Endothelial cell of umbilical vein (primary cell): ENCODE data around the gene TEAD2. TPM values are rescaled to one million over a fixed set of nuclear protein-coding genes. Genes with fewer than 3 reads are reported as not detected.

Experiments used
- BruUV-seq: library from RNA; stranded (reverse); fragments of 400-500 nt; replicated peaks from 2 replicates; lab custom pipeline; 2021; lab: Mats Ljungman, UMichigan
- CTCF ChIA-PET: fragments of 300-600, 350-600 bp; sonication (Branson Sonifier 250); formaldehyde crosslinking; loops from one replicate; lab custom pipeline; 2021; ENCODE audit warnings: antibody characterized with exemption, inconsistent platforms; lab: Charles Lee
- POLR2A ChIA-PET: fragments of 300-600, 350-600 bp; sonication (Branson Sonifier 250); formaldehyde crosslinking; loops from one replicate; lab custom pipeline; 2021; ENCODE audit warnings: antibody characterized with exemption, inconsistent platforms; lab: Charles Lee
- DNase-seq: peaks from one replicate; pipeline ENCODE4 v3.0.0-alpha.2; 2011; ENCODE audit warnings: low read depth, low spot score
- FAIRE-seq: peaks from 2 replicates; lab custom pipeline; 2011; peaks lifted over from hg19 to GRCh38; lab: Jason Lieb, UNC
- H2AFZ ChIP-seq: 2 replicates; pipeline ENCODE4 v1.6.0; 2012; ENCODE audit warnings: low read depth, low read length, control low read depth, inconsistent platforms
- H3K27ac ChIP-seq: 2 replicates; pipeline ENCODE4 v1.5.1; 2011; ENCODE audit warnings: low read depth, mild to moderate bottlenecking, control low read depth, low read length, moderate library complexity; ENCODE audit not compliant: insufficient read depth
- H3K27me3 ChIP-seq, 2 experiments: 2 replicates each; pipeline versions ENCODE4 v1.6.0 to v1.6.1; 2011; ENCODE audit warnings: low read length in 2 of 2, mixed read lengths in 1 of 2; ENCODE audit not compliant: control insufficient read depth in 2 of 2, insufficient read depth in 2 of 2
- H3K36me3 ChIP-seq, 2 experiments: 2 replicates in 1 of 2; 3 replicates in 1 of 2; pipeline ENCODE4 v1.5.1; 2011; ENCODE audit warnings: low read length in 2 of 2, mild to moderate bottlenecking in 1 of 2, moderate library complexity in 1 of 2; ENCODE audit not compliant: control insufficient read depth in 2 of 2, insufficient read depth in 2 of 2; ENCODE audit errors: extremely low read depth in 1 of 2
- H3K4me1 ChIP-seq: 3 replicates; pipeline ENCODE4 v1.5.1; 2011; ENCODE audit warnings: mild to moderate bottlenecking, low read length; ENCODE audit not compliant: control insufficient read depth, insufficient read depth; ENCODE audit errors: extremely low read depth
- H3K4me2 ChIP-seq: 2 replicates; pipeline ENCODE4 v1.6.1; 2011; ENCODE audit warnings: low read length, control low read depth, mixed read lengths; ENCODE audit not compliant: insufficient read depth
- H3K4me3 ChIP-seq, 3 experiments: fragments of 200-600 bp in 1 of 3; sonication (generic), shearing (Covaris generic) in 1 of 3; replicated peaks in 1 of 3; 2 replicates each; pipeline ENCODE4 v1.5.1; 2011 to 2016; ENCODE audit warnings: control low read depth in 3 of 3, low read length in 3 of 3, mild to moderate bottlenecking in 2 of 3, inconsistent platforms in 1 of 3, low read depth in 1 of 3, moderate library complexity in 1 of 3; ENCODE audit not compliant: insufficient read depth in 1 of 3
- H3K79me2 ChIP-seq: 2 replicates; pipeline ENCODE4 v1.6.0; 2012; ENCODE audit warnings: low read length, inconsistent platforms; ENCODE audit not compliant: control insufficient read depth, insufficient read depth
- H3K9ac ChIP-seq: replicated peaks from 2 replicates; pipeline ENCODE3; 2011; ENCODE audit warnings: low read length, control low read depth; ENCODE audit not compliant: insufficient read depth; ENCODE audit errors: extremely low read depth
- H3K9me1 ChIP-seq: replicated peaks from 3 replicates; pipeline ENCODE4 v1.6.0; 2011; ENCODE audit warnings: mild to moderate bottlenecking, low read length; ENCODE audit not compliant: control insufficient read depth, insufficient read depth; ENCODE audit errors: extremely low read depth
- H3K9me3 ChIP-seq: replicated peaks from 2 replicates; pipeline ENCODE4 v1.5.1; 2012; ENCODE audit warnings: low read length, inconsistent platforms; ENCODE audit not compliant: control insufficient read depth, insufficient read depth
- H4K20me1 ChIP-seq: replicated peaks from 2 replicates; pipeline ENCODE3; 2011; ENCODE audit warnings: mild to moderate bottlenecking, low read length; ENCODE audit not compliant: control insufficient read depth, insufficient read depth; ENCODE audit errors: extremely low read depth
- EZH2 ChIP-seq: IDR thresholded peaks from 2 replicates; pipeline ENCODE4 v1.6.1; 2012; ENCODE audit warnings: borderline replicate concordance, low read depth, mild to moderate bottlenecking, moderate library complexity, low read length, inconsistent platforms; ENCODE audit not compliant: severe bottlenecking
- FOS ChIP-seq: IDR thresholded peaks from 2 replicates; pipeline ENCODE4 v1.6.1; 2011; ENCODE audit warnings: mild to moderate bottlenecking, low read length, moderate library complexity, borderline replicate concordance; ENCODE audit not compliant: insufficient read depth
- GATA2 ChIP-seq: IDR thresholded peaks from 2 replicates; pipeline ENCODE4 v1.7.0; 2011; ENCODE audit warnings: low read depth, mild to moderate bottlenecking, moderate library complexity, mixed read lengths, low read length; ENCODE audit not compliant: insufficient read length, insufficient read depth
- JUN ChIP-seq: IDR thresholded peaks from 2 replicates; pipeline ENCODE4 v1.6.1; 2011; ENCODE audit warnings: borderline replicate concordance, low read depth; ENCODE audit not compliant: insufficient read length, insufficient read depth
- MYC ChIP-seq: IDR thresholded peaks from one replicate; pipeline ENCODE4 v1.6.1; 2011; ENCODE audit warnings: mild to moderate bottlenecking, low read depth, low read length
- POLR2A ChIP-seq: IDR thresholded peaks from 2 replicates; pipeline ENCODE4 v1.6.1; 2012; ENCODE audit warnings: low read depth, mild to moderate bottlenecking, control low read depth, low read length
- POLR2AphosphoS5 ChIP-seq: IDR thresholded peaks from 2 replicates; pipeline ENCODE4 v1.6.1; 2012; ENCODE audit warnings: low read depth, mild to moderate bottlenecking, control low read depth, low read length, moderate library complexity; ENCODE audit not compliant: insufficient read depth
- dilution Hi-C: fragments of 300-500 bp; cut with MboI; formaldehyde crosslinking; loops from one replicate; pipeline ENCODE4 v1.15.0; 2019; ENCODE audit warnings: low sequenced_read_pairs; ENCODE audit not compliant: extremely low pct_ligation_motif_present
- intact Hi-C: fragments of 100-400 bp; cut with micrococcal nuclease; formaldehyde crosslinking; loops from one replicate; pipeline ENCODE4 v1.10.0; 2022
- polyA plus RNA-seq, 4 experiments: library from polyadenylated mRNA; depleted of rRNA in 3 of 4; stranded (reverse) in 3 of 4; unstranded in 1 of 4; fragments of >200 nt; gene quantifications; 2 replicates each; pipeline versions ENCODE4 v1.2.1 to v1.2.3, GENCODE V29; 2011 to 2012; ENCODE audit warnings: missing spikeins in 1 of 4
- total RNA-seq: library from RNA; stranded (reverse); gene quantifications from 2 replicates; pipeline ENCODE4 v1.2.3, GENCODE V29; 2021
- TF ChIP-seq, protein P1 (sequence below), 2 donors: IDR thresholded peaks; 1 replicate in 1 of 2; 2 replicates in 1 of 2; pipeline ENCODE4 v1.5.1; 2011; ENCODE audit warnings: low read length in 2 of 2, mild to moderate bottlenecking in 2 of 2, moderate library complexity in 2 of 2, control low read depth in 1 of 2, inconsistent platforms in 1 of 2, low read depth in 1 of 2; ENCODE audit not compliant: insufficient read depth in 1 of 2; ENCODE audit errors: extremely low read depth in 1 of 2
- TF ChIP-seq, protein P2 (sequence below): IDR thresholded peaks from 2 replicates; pipeline ENCODE4 v1.6.1; 2011; ENCODE audit not compliant: insufficient read depth, insufficient read length

Gene TEAD2
- total and polyA plus RNA-seq, 2 donors (not counting 3 experiments of a cell fraction or from before 2014, with no cell fraction given) = 60.9 to 89.4 TPM

DNA sequence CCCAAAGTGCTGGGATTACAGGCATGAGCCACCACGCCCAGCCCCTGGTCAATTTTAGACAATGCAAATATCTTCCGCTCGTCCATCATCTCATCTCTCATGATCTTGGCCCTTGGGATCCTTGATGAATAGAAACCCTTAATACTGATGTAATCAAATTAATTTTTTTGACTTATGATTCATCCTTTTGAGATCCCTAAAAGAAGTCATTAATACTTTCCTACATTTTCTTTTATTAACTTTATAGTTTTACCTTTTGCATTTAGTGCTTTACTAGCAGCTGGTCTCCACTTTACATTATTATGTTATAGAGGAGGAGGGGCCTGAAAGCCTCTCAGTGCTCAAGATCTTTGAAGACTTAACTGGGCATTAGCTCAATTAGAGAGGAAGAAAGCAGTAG is 18.2 kb upstream of the TEAD2 start:
- intact Hi-C loops (no loop called here), dilution Hi-C loops (no loop called here)
- Histone ChIP-seq H3K4me2 (no peak overlapping the region), H3K79me2 (no peaks in the 10 kb centered on the region), H3K27me3 (peaks cover 4 to 5% of the 10 kb centered on the region in 2 experiments), H2AFZ (no peak overlapping the region), H3K27ac (no peak overlapping the region), H3K4me1 (no peaks in the 10 kb centered on the region), H3K9ac (no peak overlapping the region), H3K9me3 (no peaks in the 10 kb centered on the region), H3K36me3 (no peaks in the 10 kb centered on the region), H4K20me1 (no peaks in the 10 kb centered on the region), H3K4me3 (no peak overlapping the region), H3K9me1 (no peaks in the 10 kb centered on the region)
- DNase-seq (no peak), FAIRE-seq (no peak)
- no peak for TF ChIP-seq POLR2A
- TF ChIP-seq FOS = no peak
- TF ChIP-seq, protein P1, sequence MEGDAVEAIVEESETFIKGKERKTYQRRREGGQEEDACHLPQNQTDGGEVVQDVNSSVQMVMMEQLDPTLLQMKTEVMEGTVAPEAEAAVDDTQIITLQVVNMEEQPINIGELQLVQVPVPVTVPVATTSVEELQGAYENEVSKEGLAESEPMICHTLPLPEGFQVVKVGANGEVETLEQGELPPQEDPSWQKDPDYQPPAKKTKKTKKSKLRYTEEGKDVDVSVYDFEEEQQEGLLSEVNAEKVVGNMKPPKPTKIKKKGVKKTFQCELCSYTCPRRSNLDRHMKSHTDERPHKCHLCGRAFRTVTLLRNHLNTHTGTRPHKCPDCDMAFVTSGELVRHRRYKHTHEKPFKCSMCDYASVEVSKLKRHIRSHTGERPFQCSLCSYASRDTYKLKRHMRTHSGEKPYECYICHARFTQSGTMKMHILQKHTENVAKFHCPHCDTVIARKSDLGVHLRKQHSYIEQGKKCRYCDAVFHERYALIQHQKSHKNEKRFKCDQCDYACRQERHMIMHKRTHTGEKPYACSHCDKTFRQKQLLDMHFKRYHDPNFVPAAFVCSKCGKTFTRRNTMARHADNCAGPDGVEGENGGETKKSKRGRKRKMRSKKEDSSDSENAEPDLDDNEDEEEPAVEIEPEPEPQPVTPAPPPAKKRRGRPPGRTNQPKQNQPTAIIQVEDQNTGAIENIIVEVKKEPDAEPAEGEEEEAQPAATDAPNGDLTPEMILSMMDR (IDR thresholded peaks at IDR 0.05; ENCODE audit: extremely low read depth in 1 of 2, insufficient read depth in 1 of 2, low read depth in 1 of 2, low read length in 2 of 2) = no peak
- no peak for TF ChIP-seq JUN
- no peak for TF ChIP-seq GATA2
- TF ChIP-seq, protein P2, sequence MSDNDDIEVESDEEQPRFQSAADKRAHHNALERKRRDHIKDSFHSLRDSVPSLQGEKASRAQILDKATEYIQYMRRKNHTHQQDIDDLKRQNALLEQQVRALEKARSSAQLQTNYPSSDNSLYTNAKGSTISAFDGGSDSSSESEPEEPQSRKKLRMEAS = no peak
- no peak for TF ChIP-seq POLR2AphosphoS5
- no peak for TF ChIP-seq EZH2
- no peak for TF ChIP-seq MYC
- ChIA-PET CTCF (interaction anchor here (1.4 to 1.8 kb wide), 2 partner anchors 63 to 154 kb away, joined by 3 to 7 read pairs; no protein-coding TSS in a partner anchor), POLR2A (no interaction called here)
- no TSS peak for BruUV-seq
